Neural cell (in vitro differentiated cells): ENCODE measurements around the gene FAM83B. TPM values are rescaled to one million over a fixed set of nuclear protein-coding genes. Genes with fewer than 3 reads are reported as not detected.

Source experiments
- H2AFZ ChIP-seq: fragments of 200-600, 300-800 bp; sonication (generic), shearing (Covaris generic); 2 replicates; pipeline ENCODE4 v1.6.0; 2014; ENCODE audit warnings: low read depth, mild to moderate bottlenecking, antibody characterized with exemption, low read length, moderate library complexity
- H3F3A ChIP-seq: fragments of 200-600 bp; shearing (Covaris generic); 2 replicates; pipeline ENCODE4 v1.6.1; 2016; ENCODE audit warnings: mild to moderate bottlenecking, moderate library complexity, mixed read lengths, antibody characterized with exemption, low read length; ENCODE audit not compliant: insufficient read depth, poor library complexity, severe bottlenecking
- H3K27ac ChIP-seq: fragments of 200-600, 300-800 bp; sonication (generic), shearing (Covaris generic); 2 replicates; pipeline ENCODE4 v1.5.1; 2014; ENCODE audit warnings: mild to moderate bottlenecking, low read length, moderate library complexity
- H3K27me3 ChIP-seq: fragments of 300-800, 200-600 bp; sonication (generic), shearing (Covaris generic); 2 replicates; pipeline ENCODE4 v1.6.0; 2014; ENCODE audit warnings: mild to moderate bottlenecking, low read depth, low read length, moderate library complexity; ENCODE audit not compliant: insufficient read depth
- H3K36me3 ChIP-seq: fragments of 300-800, 200-600 bp; sonication (generic), shearing (Covaris generic); 2 replicates; pipeline ENCODE4 v1.5.1; 2014; ENCODE audit warnings: mild to moderate bottlenecking, antibody characterized with exemption, low read length, moderate library complexity; ENCODE audit not compliant: insufficient read depth
- H3K4me2 ChIP-seq: fragments of 300-800, 200-600 bp; sonication (generic), shearing (Covaris generic); 2 replicates; pipeline ENCODE4 v1.6.0; 2014; ENCODE audit warnings: mild to moderate bottlenecking, low read length
- H3K4me3 ChIP-seq: fragments of 300-800, 200-600 bp; sonication (generic), shearing (Covaris generic); 2 replicates; pipeline ENCODE4 v1.5.1; 2014; ENCODE audit warnings: mild to moderate bottlenecking, low read length, moderate library complexity
- H3K79me2 ChIP-seq: fragments of 200-600 bp; shearing (Covaris generic); replicated peaks from 2 replicates; pipeline ENCODE4 v1.6.0; 2014; ENCODE audit warnings: mild to moderate bottlenecking, low read length, moderate library complexity; ENCODE audit not compliant: insufficient read depth
- H3K9ac ChIP-seq: fragments of 300-800, 200-600 bp; sonication (generic), shearing (Covaris generic); 2 replicates; pipeline ENCODE4 v1.6.1; 2016; ENCODE audit warnings: mild to moderate bottlenecking, low read length, mixed read lengths
- H3K9me2 ChIP-seq: fragments of 200-600 bp; shearing (Covaris generic); 2 replicates; pipeline ENCODE4 v1.6.1; 2016; ENCODE audit warnings: mild to moderate bottlenecking, low read length, mixed read lengths; ENCODE audit not compliant: insufficient read depth
- H3K9me3 ChIP-seq: fragments of 200-600, 300-800 bp; sonication (generic), shearing (Covaris generic); 2 replicates; pipeline ENCODE4 v1.6.1; 2016; ENCODE audit warnings: mild to moderate bottlenecking, mixed run types, low read length, moderate library complexity, mixed read lengths
- H4K20me1 ChIP-seq: fragments of 200-600 bp; shearing (Covaris generic); 2 replicates; pipeline ENCODE4 v1.6.1; 2016; ENCODE audit warnings: mild to moderate bottlenecking, mixed run types; ENCODE audit not compliant: insufficient read depth
- EP300 ChIP-seq: fragments of 450-650 bp; conservative IDR thresholded peaks from 2 replicates; pipeline ENCODE4 v1.6.1; 2014; ENCODE audit warnings: antibody characterized with exemption, mild to moderate bottlenecking, moderate library complexity; ENCODE audit not compliant: poor library complexity, severe bottlenecking
- EZH2 ChIP-seq: fragments of 200-600, 300-800 bp; shearing (Covaris generic), sonication (generic); IDR thresholded peaks from 2 replicates; pipeline ENCODE4 v1.6.1; 2014; ENCODE audit warnings: antibody characterized with exemption, low read length, borderline replicate concordance, mild to moderate bottlenecking; ENCODE audit not compliant: insufficient read depth, poor library complexity, severe bottlenecking
- MXI1 ChIP-seq: fragments of 450-650 bp; conservative IDR thresholded peaks from 2 replicates; pipeline ENCODE4 v1.6.1; 2014; ENCODE audit warnings: antibody characterized with exemption, mild to moderate bottlenecking; ENCODE audit not compliant: poor library complexity, severe bottlenecking
- POLR2AphosphoS5 ChIP-seq: IDR thresholded peaks from 2 replicates; pipeline ENCODE4 v1.6.1; 2012
- RAD21 ChIP-seq: fragments of 450-650 bp; conservative IDR thresholded peaks from 2 replicates; pipeline ENCODE4 v1.6.1; 2014; ENCODE audit warnings: antibody characterized with exemption, mild to moderate bottlenecking, moderate library complexity
- SMC3 ChIP-seq: fragments of 450-650 bp; conservative IDR thresholded peaks from 2 replicates; pipeline ENCODE4 v1.6.1; 2014; ENCODE audit warnings: antibody characterized with exemption, mild to moderate bottlenecking, moderate library complexity; ENCODE audit not compliant: poor library complexity
- TAF1 ChIP-seq: IDR thresholded peaks from 2 replicates; pipeline ENCODE4 v1.6.1; 2012; ENCODE audit warnings: low read depth
- polyA plus RNA-seq: library from polyadenylated mRNA; depleted of rRNA; stranded (reverse); fragments of >200 nt; gene quantifications from 2 replicates; pipeline ENCODE4 v1.2.3, GENCODE V29; 2014
- TF ChIP-seq, protein P1 (sequence below): fragments of 450-650 bp; IDR thresholded peaks from 2 replicates; pipeline ENCODE4 v1.5.1; 2014; ENCODE audit warnings: antibody characterized with exemption, mild to moderate bottlenecking, moderate library complexity; ENCODE audit not compliant: poor library complexity, severe bottlenecking
- TF ChIP-seq, protein P2 (sequence below): IDR thresholded peaks from 2 replicates; pipeline ENCODE4 v1.6.1; 2012; ENCODE audit warnings: borderline replicate concordance

The FAM83B gene
- polyA plus RNA-seq, 1 donor from 2014 or later: not detected

DNA sequence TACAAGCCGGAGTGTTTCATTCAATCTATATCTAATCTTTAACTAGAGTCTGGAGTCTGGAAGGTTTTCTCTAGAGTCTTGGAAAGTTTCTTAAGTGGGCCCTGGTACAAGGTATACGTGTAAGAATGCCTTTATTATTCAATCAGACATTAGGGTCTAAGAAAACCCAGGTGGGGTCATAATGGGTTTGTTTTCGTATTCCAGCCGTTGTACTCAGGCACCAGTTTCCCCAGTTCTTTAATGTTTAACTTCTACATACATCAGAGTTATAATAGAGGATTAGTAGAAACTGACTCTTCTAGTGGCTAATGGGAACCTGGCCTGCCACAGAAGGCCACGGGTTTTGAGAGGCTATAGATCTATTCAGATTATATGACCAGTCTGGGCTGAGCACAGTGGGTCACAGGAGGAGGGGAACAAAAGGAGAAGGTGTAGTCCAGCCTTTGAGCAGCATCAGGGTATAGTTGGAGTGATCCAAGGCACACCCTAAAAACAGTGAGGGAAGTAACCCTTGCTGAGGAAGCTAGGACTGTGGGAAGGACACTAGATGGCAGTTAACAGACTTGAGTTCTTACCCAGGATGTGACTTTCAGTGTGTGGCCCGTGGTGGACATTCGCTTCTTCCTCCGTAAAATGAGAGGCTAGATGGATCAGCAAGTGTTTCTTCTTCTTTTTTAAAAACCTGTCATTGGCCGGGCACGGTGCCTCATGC lies 15.5 kb downstream of the FAM83B start:
- Histone ChIP-seq H3K27me3 (no peaks in the 10 kb centered on the region), H3K9ac (no peak overlapping the region), H3K27ac (no peak overlapping the region), H3K9me3 (no peaks in the 10 kb centered on the region), H3K9me2 (no peaks in the 10 kb centered on the region), H3K36me3 (no peaks in the 10 kb centered on the region), H3K79me2 (no peaks in the 10 kb centered on the region), H2AFZ (no peak overlapping the region), H3K4me2 (no peak overlapping the region), H4K20me1 (no peaks in the 10 kb centered on the region), H3K4me3 (no peak overlapping the region), H3F3A (no peaks in the 10 kb centered on the region)
- TF ChIP-seq POLR2AphosphoS5 (no peak), SMC3 (no peak), TAF1 (no peak), RAD21 (no peak), EP300 (no peak), MXI1 (no peak), EZH2 (no peak)
- TF ChIP-seq, protein P1, sequence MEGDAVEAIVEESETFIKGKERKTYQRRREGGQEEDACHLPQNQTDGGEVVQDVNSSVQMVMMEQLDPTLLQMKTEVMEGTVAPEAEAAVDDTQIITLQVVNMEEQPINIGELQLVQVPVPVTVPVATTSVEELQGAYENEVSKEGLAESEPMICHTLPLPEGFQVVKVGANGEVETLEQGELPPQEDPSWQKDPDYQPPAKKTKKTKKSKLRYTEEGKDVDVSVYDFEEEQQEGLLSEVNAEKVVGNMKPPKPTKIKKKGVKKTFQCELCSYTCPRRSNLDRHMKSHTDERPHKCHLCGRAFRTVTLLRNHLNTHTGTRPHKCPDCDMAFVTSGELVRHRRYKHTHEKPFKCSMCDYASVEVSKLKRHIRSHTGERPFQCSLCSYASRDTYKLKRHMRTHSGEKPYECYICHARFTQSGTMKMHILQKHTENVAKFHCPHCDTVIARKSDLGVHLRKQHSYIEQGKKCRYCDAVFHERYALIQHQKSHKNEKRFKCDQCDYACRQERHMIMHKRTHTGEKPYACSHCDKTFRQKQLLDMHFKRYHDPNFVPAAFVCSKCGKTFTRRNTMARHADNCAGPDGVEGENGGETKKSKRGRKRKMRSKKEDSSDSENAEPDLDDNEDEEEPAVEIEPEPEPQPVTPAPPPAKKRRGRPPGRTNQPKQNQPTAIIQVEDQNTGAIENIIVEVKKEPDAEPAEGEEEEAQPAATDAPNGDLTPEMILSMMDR: no peak
- TF ChIP-seq, protein P2, sequence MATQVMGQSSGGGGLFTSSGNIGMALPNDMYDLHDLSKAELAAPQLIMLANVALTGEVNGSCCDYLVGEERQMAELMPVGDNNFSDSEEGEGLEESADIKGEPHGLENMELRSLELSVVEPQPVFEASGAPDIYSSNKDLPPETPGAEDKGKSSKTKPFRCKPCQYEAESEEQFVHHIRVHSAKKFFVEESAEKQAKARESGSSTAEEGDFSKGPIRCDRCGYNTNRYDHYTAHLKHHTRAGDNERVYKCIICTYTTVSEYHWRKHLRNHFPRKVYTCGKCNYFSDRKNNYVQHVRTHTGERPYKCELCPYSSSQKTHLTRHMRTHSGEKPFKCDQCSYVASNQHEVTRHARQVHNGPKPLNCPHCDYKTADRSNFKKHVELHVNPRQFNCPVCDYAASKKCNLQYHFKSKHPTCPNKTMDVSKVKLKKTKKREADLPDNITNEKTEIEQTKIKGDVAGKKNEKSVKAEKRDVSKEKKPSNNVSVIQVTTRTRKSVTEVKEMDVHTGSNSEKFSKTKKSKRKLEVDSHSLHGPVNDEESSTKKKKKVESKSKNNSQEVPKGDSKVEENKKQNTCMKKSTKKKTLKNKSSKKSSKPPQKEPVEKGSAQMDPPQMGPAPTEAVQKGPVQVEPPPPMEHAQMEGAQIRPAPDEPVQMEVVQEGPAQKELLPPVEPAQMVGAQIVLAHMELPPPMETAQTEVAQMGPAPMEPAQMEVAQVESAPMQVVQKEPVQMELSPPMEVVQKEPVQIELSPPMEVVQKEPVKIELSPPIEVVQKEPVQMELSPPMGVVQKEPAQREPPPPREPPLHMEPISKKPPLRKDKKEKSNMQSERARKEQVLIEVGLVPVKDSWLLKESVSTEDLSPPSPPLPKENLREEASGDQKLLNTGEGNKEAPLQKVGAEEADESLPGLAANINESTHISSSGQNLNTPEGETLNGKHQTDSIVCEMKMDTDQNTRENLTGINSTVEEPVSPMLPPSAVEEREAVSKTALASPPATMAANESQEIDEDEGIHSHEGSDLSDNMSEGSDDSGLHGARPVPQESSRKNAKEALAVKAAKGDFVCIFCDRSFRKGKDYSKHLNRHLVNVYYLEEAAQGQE: no peak

DNA sequence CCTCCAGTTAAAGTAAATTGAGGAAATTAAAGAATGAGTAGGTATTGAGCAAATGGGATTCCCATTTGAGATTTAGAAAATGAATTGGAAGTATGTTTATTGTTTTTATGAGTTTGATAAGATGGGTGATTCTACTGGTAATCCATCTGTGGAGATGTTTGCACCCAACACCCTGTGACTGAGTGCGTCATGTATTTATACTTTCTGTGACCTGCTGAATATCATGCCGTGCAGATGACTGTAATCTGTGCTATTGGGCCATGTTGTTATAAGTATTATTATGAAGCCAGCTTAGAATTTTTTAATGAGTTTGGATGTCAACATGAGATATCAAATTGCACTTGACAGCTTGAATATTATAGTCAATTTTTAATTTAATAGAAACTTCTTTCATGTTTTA lies 17.7 kb downstream of the FAM83B start:
- Histone ChIP-seq H3K36me3 (no peaks in the 10 kb centered on the region), H3K9ac (no peak overlapping the region), H3K27ac (no peak overlapping the region), H3K9me3 (no peaks in the 10 kb centered on the region), H3K9me2 (no peaks in the 10 kb centered on the region), H3K27me3 (no peaks in the 10 kb centered on the region), H2AFZ (no peak overlapping the region), H3F3A (no peaks in the 10 kb centered on the region), H3K4me2 (no peak overlapping the region), H3K79me2 (no peaks in the 10 kb centered on the region), H3K4me3 (no peak overlapping the region), H4K20me1 (no peaks in the 10 kb centered on the region)
- TF ChIP-seq, protein P1: no peak
- no peak for TF ChIP-seq POLR2AphosphoS5
- no peak for TF ChIP-seq EZH2
- TF ChIP-seq, protein P2: no peak
- no peak for TF ChIP-seq EP300
- no peak for TF ChIP-seq RAD21
- TF ChIP-seq MXI1: no peak
- TF ChIP-seq SMC3: no peak
- TF ChIP-seq TAF1: no peak
